ENCODE data around the gene C1QTNF5.
"Not testable (repeated sequence)": the region's sequence is repeated elsewhere in the genome, so short reads cannot be mapped to it uniquely, and the experiment has no call there.

The C1QTNF5 gene, protein sequence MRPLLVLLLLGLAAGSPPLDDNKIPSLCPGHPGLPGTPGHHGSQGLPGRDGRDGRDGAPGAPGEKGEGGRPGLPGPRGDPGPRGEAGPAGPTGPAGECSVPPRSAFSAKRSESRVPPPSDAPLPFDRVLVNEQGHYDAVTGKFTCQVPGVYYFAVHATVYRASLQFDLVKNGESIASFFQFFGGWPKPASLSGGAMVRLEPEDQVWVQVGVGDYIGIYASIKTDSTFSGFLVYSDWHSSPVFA

GRCh38 chr11:119340335-119341221 is at the start of gene C1QTNF5:
Gene C1QTNF5, minus strand, starts transcription at chr11:119340883. Its CDS starts 486 bp downstream, at chr11:119340397.
- no peak for TF ChIP-seq CTCF (IDR thresholded peaks at IDR 0.05; ENCODE audit: low read depth, low read length, missing control alignments)
- peak; percentile 64 for DNase-seq (ENCODE audit: low read depth)
- in situ Hi-C loops (cut with HindIII; ENCODE audit: low sequenced_read_pairs) = no loop called here
- H3K4me3 ChIP-seq (ENCODE audit: low read depth, low read length) = peak within 1 kb of the TSS; percentile 50

DNA sequence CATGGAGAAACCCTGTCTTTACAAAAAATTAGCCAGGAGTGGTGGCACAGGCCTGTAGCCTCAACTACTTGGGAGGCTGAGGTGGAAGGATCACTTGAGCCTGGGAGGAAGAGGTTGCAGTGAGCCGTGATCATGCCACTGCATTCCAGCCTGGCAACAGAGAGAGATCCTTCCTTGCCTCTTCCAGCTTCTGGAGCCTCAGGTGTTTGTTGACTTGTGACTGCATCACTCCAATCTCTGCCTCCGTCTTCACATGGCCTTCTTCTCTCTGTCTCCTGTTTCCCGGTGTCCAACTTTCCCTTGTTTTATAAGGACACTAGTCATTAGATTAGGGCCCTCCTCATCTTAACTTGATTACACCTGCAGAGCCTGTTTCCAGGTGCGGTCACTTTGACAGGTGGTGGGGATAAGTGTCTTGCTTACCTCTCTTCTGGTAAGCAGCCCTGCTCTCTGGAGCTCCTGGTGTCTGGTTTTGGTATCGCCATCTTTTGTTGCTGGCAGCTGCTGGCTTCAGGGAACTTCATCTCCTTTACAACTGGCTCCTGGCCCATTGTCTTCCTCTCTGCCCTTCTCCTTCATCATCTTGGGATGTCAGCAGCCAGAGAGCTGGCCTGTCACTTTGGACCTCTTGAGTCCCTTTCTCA is 49.0 kb upstream of the C1QTNF5 start:
- peak; percentile 49 for TF ChIP-seq CTCF (IDR thresholded peaks at IDR 0.05; ENCODE audit: low read depth, low read length, missing control alignments)
- DNase-seq (ENCODE audit: low read depth) = no peak
- H3K4me3 ChIP-seq (ENCODE audit: low read depth, low read length) = no peak overlapping the region
- in situ Hi-C loops (cut with HindIII; ENCODE audit: low sequenced_read_pairs) = no loop called here

- in situ Hi-C loops (cut with HindIII; ENCODE audit: low sequenced_read_pairs) = no loop called here
- H3K4me3 ChIP-seq (ENCODE audit: low read depth, low read length) = no peak overlapping the region
- no peak for DNase-seq (ENCODE audit: low read depth)
- TF ChIP-seq CTCF (IDR thresholded peaks at IDR 0.05; ENCODE audit: low read depth, low read length, missing control alignments) = no peak
These were observed 47.4 kb upstream of the C1QTNF5 start for GRCh38 chr11:119388103-119388502.

- H3K4me3 ChIP-seq (ENCODE audit: low read depth, low read length) = no peak overlapping the region
- in situ Hi-C loops (cut with HindIII; ENCODE audit: low sequenced_read_pairs) = no loop called here
- TF ChIP-seq CTCF (IDR thresholded peaks at IDR 0.05; ENCODE audit: low read depth, low read length, missing control alignments) = no peak
- DNase-seq (ENCODE audit: low read depth) = no peak
These were observed 43.6 kb upstream of the C1QTNF5 start for GRCh38 chr11:119384332-119384731.

DNA sequence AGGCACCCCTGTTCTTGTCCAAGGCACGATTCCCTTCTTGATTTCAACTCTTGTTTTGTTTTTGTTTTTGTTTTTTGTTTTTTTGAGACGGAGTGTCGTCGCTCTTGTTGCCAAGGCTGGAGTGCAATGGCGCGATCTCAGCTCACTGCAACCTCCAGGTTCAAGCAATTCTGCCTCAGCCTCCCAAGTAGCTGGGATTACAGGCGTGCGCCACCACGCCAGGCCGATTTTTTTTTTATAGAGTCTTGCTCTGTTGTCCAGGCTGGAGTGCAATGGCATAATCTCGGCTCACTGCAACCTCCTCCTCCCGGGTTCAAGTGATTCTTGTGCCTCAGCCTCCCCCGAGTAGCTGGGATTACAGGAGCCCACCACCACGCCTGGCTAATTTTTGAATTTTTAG is 41.8 kb upstream of the C1QTNF5 start:
- H3K4me3 ChIP-seq (ENCODE audit: low read depth, low read length); in situ Hi-C loops (cut with HindIII; ENCODE audit: low sequenced_read_pairs); DNase-seq (ENCODE audit: low read depth): not testable (repeated sequence)

DNA sequence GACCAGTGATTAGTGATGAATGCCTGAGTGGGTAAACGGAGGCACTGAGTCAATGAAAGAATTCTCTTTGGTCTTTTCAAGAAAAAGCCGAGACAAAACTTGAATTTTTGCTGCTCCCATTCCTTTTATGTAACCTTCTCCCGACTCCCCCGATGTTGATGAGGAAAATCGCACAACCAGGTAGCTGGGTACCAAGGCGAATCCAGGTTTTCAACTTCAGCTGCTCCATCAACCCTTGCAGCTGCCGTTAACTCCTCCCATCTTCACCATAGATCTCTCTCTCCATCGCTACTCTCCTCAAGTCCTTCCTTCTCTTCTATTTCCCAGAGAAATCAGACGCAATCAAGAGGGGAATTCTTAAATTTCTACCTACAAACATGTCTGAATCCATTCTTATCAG is 41.4 kb upstream of the C1QTNF5 start:
- in situ Hi-C loops (cut with HindIII; ENCODE audit: low sequenced_read_pairs) = no loop called here
- DNase-seq (ENCODE audit: low read depth) = no peak
- peak overlapping the region; percentile 52 for H3K4me3 ChIP-seq (ENCODE audit: low read depth, low read length)
- TF ChIP-seq CTCF (IDR thresholded peaks at IDR 0.05; ENCODE audit: low read depth, low read length, missing control alignments) = no peak
